Spleen (tissue), 7 donors: Measurements from ENCODE around the gene MCC.

Experiments used
- CTCF ChIP-seq, 11 experiments: fragments of 200-600 bp in 7 of 11; fragments of 450-650 bp in 4 of 11; sonication (generic) in 4 of 11; IDR thresholded peaks in 8 of 11; conservative IDR thresholded peaks in 3 of 11; 1 replicate in 7 of 11; 2 replicates in 4 of 11; pipeline versions ENCODE4 v1.4.0 to v1.8.0; 2016 to 2021; ENCODE audit warnings: antibody characterized with exemption in 11 of 11, inconsistent platforms in 4 of 11, mild to moderate bottlenecking in 1 of 11
- POLR2A ChIP-seq, 3 donors: fragments of 450-650 bp; IDR thresholded peaks; one replicate each; pipeline ENCODE4 v1.5.1; 2017; ENCODE audit warnings: antibody characterized with exemption in 3 of 3, mild to moderate bottlenecking in 1 of 3
- donor health status: DM: no; HTN: no; CAD: no; lungs with moderate emphysema.
- donor health status: DM: no; HTN: no; CAD: no.
- donor health status: DM: no; HTN: no; CAD: no.

- TF ChIP-seq CTCF (IDR thresholded peaks at IDR 0.05 in 8 of 11, conservative IDR thresholded peaks at IDR 0.05 in 3 of 11) (no peak), POLR2A (IDR thresholded peaks at IDR 0.05) (no peak)
Measured at GRCh38 chr5:113231653-113232000, 256.6 kb downstream of the MCC start.
